HEK293 (cell line): ENCODE data around the gene ATP11C.
A peak's percentile ranks its signal among the peaks of the same experiment; 100 is the strongest.

Source experiments
- CTCF ChIA-PET: fragments of 350-600 bp; formaldehyde crosslinking; extraction: SDS; loops from one replicate; lab custom pipeline; 2021; ENCODE audit warnings: antibody characterized with exemption; lab: Yijun Ruan, JAX
- POLR2A ChIA-PET: fragments of 300-600 bp; formaldehyde crosslinking; extraction: SDS; loops from one replicate; lab custom pipeline; 2020; ENCODE audit warnings: antibody characterized with exemption, inconsistent platforms; lab: Yijun Ruan, JAX
- H3K27ac ChIP-seq: fragments of 200-500 bp; sonication (Bioruptor generic); 2 replicates; pipeline ENCODE4 v1.5.1; 2014; ENCODE audit warnings: low read depth, low read length, control low read depth, inconsistent platforms; ENCODE audit errors: extremely low read depth
- H3K36me3 ChIP-seq, 2 experiments: fragments of 200-500 bp in 1 of 2; sonication (Bioruptor generic) in 1 of 2; 1 replicate in 1 of 2; 2 replicates in 1 of 2; pipeline ENCODE4 v1.5.1; 2014 to 2017; ENCODE audit warnings: inconsistent platforms in 2 of 2, low read length in 2 of 2; ENCODE audit not compliant: control insufficient read depth in 2 of 2, insufficient read depth in 1 of 2
- H3K4me1 ChIP-seq: fragments of 200-500 bp; sonication (Bioruptor generic); 2 replicates; pipeline ENCODE4 v1.5.1; 2014; ENCODE audit warnings: mild to moderate bottlenecking, low read length, inconsistent platforms; ENCODE audit not compliant: control insufficient read depth, insufficient read depth
- H3K4me3 ChIP-seq: 2 replicates; pipeline ENCODE4 v1.5.1; 2011; ENCODE audit warnings: low read depth, mild to moderate bottlenecking, control low read depth, low read length, moderate library complexity
- H3K9me3 ChIP-seq: fragments of 200-500 bp; sonication (Bioruptor generic); 2 replicates; pipeline ENCODE4 v1.5.1; 2014; ENCODE audit warnings: low read depth, low read length, inconsistent platforms; ENCODE audit not compliant: control insufficient read depth, insufficient read depth
- AEBP2 ChIP-seq: fragments of 450-650 bp; formaldehyde crosslinking; IDR thresholded peaks from 2 replicates; pipeline ENCODE4 v1.5.1; 2016; ENCODE audit warnings: missing biosample characterization, missing genetic modification characterization, borderline replicate concordance
- CTCF ChIP-seq: fragments of 450-650 bp; formaldehyde crosslinking; IDR thresholded peaks from 2 replicates; pipeline ENCODE4 v1.5.1; 2016; ENCODE audit warnings: missing biosample characterization, missing genetic modification characterization
- EGR2 ChIP-seq: fragments of 450-650 bp; formaldehyde crosslinking; IDR thresholded peaks from 2 replicates; pipeline ENCODE4 v1.5.1; 2016; ENCODE audit warnings: low read depth, missing biosample characterization, missing genetic modification characterization
- KLF16 ChIP-seq: fragments of 450-650 bp; formaldehyde crosslinking; IDR thresholded peaks from 2 replicates; pipeline ENCODE4 v1.5.1; 2017; ENCODE audit warnings: missing biosample characterization, missing genetic modification characterization
- PBX3 ChIP-seq: sonication (generic); formaldehyde crosslinking; IDR thresholded peaks from 2 replicates; pipeline ENCODE4 v1.8.1; 2022; ENCODE audit warnings: mild to moderate bottlenecking, moderate library complexity, missing genetic modification reagents
- PRDM1 ChIP-seq: fragments of 450-650 bp; formaldehyde crosslinking; IDR thresholded peaks from 2 replicates; pipeline ENCODE4; 2016; ENCODE audit warnings: missing biosample characterization, missing genetic modification characterization
- PRDM6 ChIP-seq: fragments of 450-650 bp; formaldehyde crosslinking; IDR thresholded peaks from 2 replicates; pipeline ENCODE4 v1.5.1; 2017; ENCODE audit warnings: missing biosample characterization, missing genetic modification characterization
- ZNF138 ChIP-seq: fragments of 450-650 bp; formaldehyde crosslinking; IDR thresholded peaks from 2 replicates; pipeline ENCODE4 v1.5.1; 2016; ENCODE audit warnings: missing biosample characterization, missing genetic modification characterization, borderline replicate concordance
- ZNF211 ChIP-seq: fragments of 450-650 bp; formaldehyde crosslinking; IDR thresholded peaks from 2 replicates; pipeline ENCODE4 v1.5.1; 2016; ENCODE audit warnings: low read depth, missing biosample characterization, missing genetic modification characterization
- ZNF223 ChIP-seq: fragments of 450-650 bp; formaldehyde crosslinking; IDR thresholded peaks from 2 replicates; pipeline ENCODE4 v1.5.1; 2016; ENCODE audit warnings: missing biosample characterization, missing genetic modification characterization
- ZNF266 ChIP-seq: fragments of 450-650 bp; formaldehyde crosslinking; IDR thresholded peaks from 2 replicates; pipeline ENCODE4 v1.5.1; 2016; ENCODE audit warnings: missing biosample characterization, missing genetic modification characterization, low read depth
- ZNF394 ChIP-seq: fragments of 450-650 bp; formaldehyde crosslinking; IDR thresholded peaks from 2 replicates; pipeline ENCODE4 v1.5.1; 2016; ENCODE audit warnings: missing biosample characterization, missing genetic modification characterization, mild to moderate bottlenecking, moderate library complexity, borderline replicate concordance
- ZNF488 ChIP-seq: fragments of 450-650 bp; formaldehyde crosslinking; IDR thresholded peaks from 2 replicates; pipeline ENCODE4 v1.5.1; 2016; ENCODE audit warnings: missing biosample characterization, missing genetic modification characterization
- ZNF510 ChIP-seq: fragments of 450-650 bp; formaldehyde crosslinking; IDR thresholded peaks from 2 replicates; pipeline ENCODE4 v1.5.1; 2018; ENCODE audit warnings: mild to moderate bottlenecking, missing genetic modification characterization, missing biosample characterization; ENCODE audit not compliant: insufficient replicate concordance
- ZNF529 ChIP-seq: fragments of 450-650 bp; formaldehyde crosslinking; IDR thresholded peaks from 2 replicates; pipeline ENCODE4 v1.5.1; 2017; ENCODE audit warnings: missing genetic modification characterization, missing biosample characterization; ENCODE audit not compliant: insufficient replicate concordance
- ZNF610 ChIP-seq: fragments of 450-650 bp; formaldehyde crosslinking; IDR thresholded peaks from 2 replicates; pipeline ENCODE4 v1.5.1; 2016; ENCODE audit warnings: missing biosample characterization, missing genetic modification characterization, borderline replicate concordance
- ZNF654 ChIP-seq: fragments of 450-650 bp; formaldehyde crosslinking; IDR thresholded peaks from 2 replicates; pipeline ENCODE4 v1.5.1; 2016; ENCODE audit warnings: low read depth, missing biosample characterization, missing genetic modification characterization
- ZNF670 ChIP-seq: fragments of 450-650 bp; formaldehyde crosslinking; IDR thresholded peaks from 2 replicates; pipeline ENCODE4 v1.5.1; 2016; ENCODE audit warnings: missing biosample characterization, missing genetic modification characterization, low read depth
- ZNF768 ChIP-seq: fragments of 450-650 bp; formaldehyde crosslinking; IDR thresholded peaks from 2 replicates; pipeline ENCODE4 v1.5.1; 2018; ENCODE audit warnings: missing biosample characterization, mild to moderate bottlenecking, missing genetic modification characterization
- ZNF777 ChIP-seq: fragments of 450-650 bp; formaldehyde crosslinking; IDR thresholded peaks from 2 replicates; pipeline ENCODE4 v1.5.1; 2017; ENCODE audit warnings: missing biosample characterization, missing genetic modification characterization, borderline replicate concordance
- ZNF785 ChIP-seq: fragments of 450-650 bp; formaldehyde crosslinking; IDR thresholded peaks from 2 replicates; pipeline ENCODE4 v1.5.1; 2016; ENCODE audit warnings: missing biosample characterization, missing genetic modification characterization

ATP11C gene

GRCh38 chrX:139766545-139766983 is 166.3 kb downstream of the ATP11C start (continued):
- TF ChIP-seq ZNF394 (no peak), ZNF211 (no peak), ZNF138 (no peak)
- TF ChIP-seq, all 188 proteins: peak for 0

GRCh38 chrX:139762400-139763183 is 170.3 kb downstream of the ATP11C start:
- TF ChIP-seq ZNF266 (tag by site-specific recombination) = no peak
- no peak for TF ChIP-seq ZNF670 (tag by site-specific recombination)
- TF ChIP-seq PRDM1 = no peak
- TF ChIP-seq, all 188 proteins: peak for 0
- H3K4me3 ChIP-seq = no peak overlapping the region
- CTCF ChIA-PET = interaction anchor here (0.6 to 0.7 kb wide), 4 partner anchors 8 to 204 kb away, joined by 3 to 7 read pairs (median 3); no protein-coding TSS in a partner anchor
- no peak overlapping the region for H3K27ac ChIP-seq
- H3K4me1 ChIP-seq = no peaks in the 10 kb centered on the region
- peaks cover 9 to 41% of the 10 kb centered on the region in 2 experiments; a peak in 2 of 3 replicates for H3K36me3 ChIP-seq
- POLR2A ChIA-PET = no interaction called here
- no peaks in the 10 kb centered on the region for H3K9me3 ChIP-seq

- CTCF ChIA-PET = interaction anchor here (0.5 to 1.8 kb wide), 8 partner anchors 8 to 1003 kb away, joined by 3 to 6 read pairs (median 3); no protein-coding TSS in a partner anchor
- H3K4me1 ChIP-seq = no peaks in the 10 kb centered on the region
- no peak overlapping the region for H3K4me3 ChIP-seq
- H3K27ac ChIP-seq = no peak overlapping the region
- H3K36me3 ChIP-seq = peaks cover 4 to 17% of the 10 kb centered on the region in 2 experiments; a peak in 1 of 3 replicates
- no peaks in the 10 kb centered on the region for H3K9me3 ChIP-seq
- POLR2A ChIA-PET = no interaction called here
- TF ChIP-seq ZNF654 (tag by site-specific recombination) (peak; percentile 63), CTCF (tag by site-specific recombination) (peak; percentile 28; the same call in 1 of the 2 replicates), ZNF777 (no peak)
- TF ChIP-seq, all 188 proteins: peak for 2
These were observed 173.2 kb downstream of the ATP11C start for GRCh38 chrX:139759637-139760036.

GRCh38 chrX:139758809-139759208 is 174.0 kb downstream of the ATP11C start:
- ChIA-PET CTCF (interaction anchor here (0.5 to 1.8 kb wide), 7 partner anchors 8 to 1003 kb away, joined by 3 to 6 read pairs (median 4); no protein-coding TSS in a partner anchor), POLR2A (no interaction called here)
- no peak overlapping the region for H3K27ac ChIP-seq
- H3K4me3 ChIP-seq = no peak overlapping the region
- peaks cover 4 to 12% of the 10 kb centered on the region in 2 experiments; a peak in 1 of 3 replicates for H3K36me3 ChIP-seq
- no peaks in the 10 kb centered on the region for H3K9me3 ChIP-seq
- H3K4me1 ChIP-seq = no peaks in the 10 kb centered on the region
- no peak for TF ChIP-seq PRDM6
- no peak for TF ChIP-seq ZNF223
- TF ChIP-seq ZNF785 (tag by site-specific recombination) = no peak
- no peak for TF ChIP-seq KLF16 (tag by site-specific recombination)
- TF ChIP-seq ZNF529 (tag by site-specific recombination) = no peak
- no peak for TF ChIP-seq ZNF488 (tag by site-specific recombination)
- no peak for TF ChIP-seq AEBP2
- TF ChIP-seq ZNF510 = no peak
- TF ChIP-seq ZNF768 (tag by site-specific recombination) = no peak
- no peak for TF ChIP-seq ZNF610
- TF ChIP-seq PBX3 = no peak
- TF ChIP-seq EGR2 (tag by site-specific recombination) = no peak
